GM12878 (cell line): ENCODE measurements around the gene SRSF3. TPM values are rescaled to one million over a fixed set of nuclear protein-coding genes. Genes with fewer than 3 reads are reported as not detected.

ENCODE experiments used
- ATAC-seq: fragments of 200-7000 bp; cut with Tn5 transposase; 3 replicates; pipeline ENCODE4 v1.9.1; 2020; ENCODE audit warnings: mild to moderate bottlenecking, moderate library complexity
- BruUV-seq: library from RNA; stranded (reverse); fragments of 400-500 nt; replicated peaks from 2 replicates; lab custom pipeline; 2021; lab: Mats Ljungman, UMichigan
- CTCF ChIA-PET: fragments of 300-600 bp; sonication (Branson Sonifier 250); formaldehyde crosslinking; extraction: SDS; loops from one replicate; lab custom pipeline; 2021; ENCODE audit warnings: inconsistent platforms; lab: Yijun Ruan, JAX
- POLR2A ChIA-PET: fragments of 350-600 bp; formaldehyde crosslinking; extraction: SDS; loops from one replicate; lab custom pipeline; 2021; ENCODE audit warnings: inconsistent platforms; lab: Charles Lee
- RAD21 ChIA-PET: fragments of 300-600 bp; sonication (Branson Sonifier 250); formaldehyde crosslinking; loops from one replicate; lab custom pipeline; 2023; ENCODE audit warnings: antibody characterized with exemption; ENCODE audit not compliant: unreplicated experiment; lab: Charles Lee
- SMC1A ChIA-PET: fragments of 300-600 bp; sonication (Branson Sonifier 250); formaldehyde crosslinking; loops from one replicate; lab custom pipeline; 2023; ENCODE audit not compliant: unreplicated experiment, uncharacterized antibody; lab: Charles Lee
- DNase-seq: peaks from one replicate; pipeline ENCODE4 v3.0.0-alpha.2; 2011; ENCODE audit warnings: low read depth, low spot score
- FAIRE-seq: peaks from 3 replicates; lab custom pipeline; 2011; peaks lifted over from hg19 to GRCh38; lab: Jason Lieb, UNC
- H2AFZ ChIP-seq: 2 replicates; pipeline ENCODE4 v1.6.0; 2011; ENCODE audit warnings: low read depth, low read length, control low read depth; ENCODE audit not compliant: control insufficient read depth
- H3K27ac ChIP-seq: 2 replicates; pipeline ENCODE4 v1.5.1; 2011; ENCODE audit warnings: control low read depth; ENCODE audit not compliant: control insufficient read depth, insufficient read depth
- H3K27me3 ChIP-seq, 2 experiments: replicated peaks in 1 of 2; 2 replicates each; pipeline versions ENCODE4 v1.6.0 to v1.6.1; 2011; ENCODE audit warnings: low read length in 1 of 2; ENCODE audit not compliant: control insufficient read depth in 2 of 2, insufficient read depth in 2 of 2
- H3K36me3 ChIP-seq, 2 experiments: 2 replicates each; pipeline ENCODE4 v1.5.1; 2011; ENCODE audit warnings: low read length in 1 of 2; ENCODE audit not compliant: control insufficient read depth in 2 of 2, insufficient read depth in 2 of 2
- H3K4me1 ChIP-seq: 2 replicates; pipeline ENCODE4 v1.6.1; 2011; ENCODE audit warnings: mild to moderate bottlenecking, low read length, moderate library complexity, mixed read lengths; ENCODE audit not compliant: control insufficient read depth, insufficient read depth
- H3K4me2 ChIP-seq: 2 replicates; pipeline ENCODE4 v1.6.0; 2011; ENCODE audit warnings: control low read depth; ENCODE audit not compliant: control insufficient read depth, insufficient read depth
- H3K4me3 ChIP-seq: fragments of 200-600 bp; sonication (generic); 2 replicates; pipeline ENCODE4 v1.5.1; 2016
- H3K79me2 ChIP-seq: 2 replicates; pipeline ENCODE4 v1.6.0; 2011; ENCODE audit warnings: low read length; ENCODE audit not compliant: control insufficient read depth, insufficient read depth
- H3K9ac ChIP-seq: 2 replicates; pipeline ENCODE4 v1.8.0; 2011; ENCODE audit warnings: low read length, control low read depth, mixed read lengths; ENCODE audit not compliant: control insufficient read depth, insufficient read depth
- H3K9me3 ChIP-seq: replicated peaks from 3 replicates; pipeline ENCODE4 v1.5.1; 2011; ENCODE audit warnings: mild to moderate bottlenecking, low read length; ENCODE audit not compliant: control insufficient read depth, insufficient read depth
- H4K20me1 ChIP-seq: 2 replicates; pipeline ENCODE4 v1.6.0; 2011; ENCODE audit not compliant: control insufficient read depth, insufficient read depth
- BCLAF1 ChIP-seq: fragments of 450-650 bp; IDR thresholded peaks from 2 replicates; pipeline ENCODE4 v1.6.1; 2017; ENCODE audit warnings: antibody characterized with exemption, mild to moderate bottlenecking, moderate library complexity
- ESRRA ChIP-seq: IDR thresholded peaks from 2 replicates; pipeline ENCODE4 v1.6.1; 2012; ENCODE audit warnings: mild to moderate bottlenecking, low read length, improper control_type of control experiment
- HCFC1 ChIP-seq: fragments of 150-350 bp; IDR thresholded peaks from 2 replicates; pipeline ENCODE4 v1.6.1; 2014; ENCODE audit warnings: low read length
- LARP7 ChIP-seq: fragments of 450-650 bp; IDR thresholded peaks from 2 replicates; pipeline ENCODE4 v1.6.1; 2017; ENCODE audit warnings: mild to moderate bottlenecking
- MEF2B ChIP-seq: fragments of 450-650 bp; IDR thresholded peaks from 2 replicates; pipeline ENCODE4 v1.6.1; 2018; ENCODE audit warnings: mild to moderate bottlenecking, moderate library complexity; ENCODE audit not compliant: partially characterized antibody, poor library complexity, severe bottlenecking
- NFYB ChIP-seq: IDR thresholded peaks from 2 replicates; pipeline ENCODE4 v1.6.1; 2011; ENCODE audit warnings: low read depth, mild to moderate bottlenecking, low read length, improper control_type of control experiment, moderate library complexity; ENCODE audit not compliant: insufficient read depth
- PAX5 ChIP-seq: IDR thresholded peaks from 2 replicates; pipeline ENCODE4 v1.6.1; 2011; ENCODE audit warnings: low read depth, low read length, borderline replicate concordance
- PML ChIP-seq: IDR thresholded peaks from 2 replicates; pipeline ENCODE4 v1.6.1; 2012; ENCODE audit warnings: low read length, inconsistent platforms
- SPI1 ChIP-seq: IDR thresholded peaks from 2 replicates; pipeline ENCODE4 v1.6.1; 2011; ENCODE audit warnings: low read depth, mild to moderate bottlenecking, low read length, moderate library complexity, borderline replicate concordance; ENCODE audit not compliant: insufficient read depth
- TARDBP ChIP-seq: IDR thresholded peaks from 2 replicates; pipeline ENCODE4 v1.6.1; 2016; ENCODE audit warnings: borderline replicate concordance
- WGBS: methylation state at CpG from one replicate; pipeline ENCODE4 v1.1.6; 2016; ENCODE audit warnings: low lambda C conversion rate; ENCODE audit not compliant: insufficient replicate concordance, insufficient coverage; ENCODE audit errors: missing lambda C conversion rate; 5-methylcytosine and 5-hydroxymethylcytosine counted together
- in situ Hi-C: fragments of 300-500 bp; cut with MboI; formaldehyde crosslinking; loops from 9 replicates; pipeline ENCODE4 v1.14.3; 2018; ENCODE audit warnings: mixed read lengths
- intact Hi-C: fragments of 100-400 bp; cut with micrococcal nuclease; formaldehyde crosslinking; loops from one replicate; pipeline ENCODE4 v1.14.2; 2022; ENCODE audit not compliant: unreplicated experiment
- polyA plus RNA-seq, 11 experiments: library from polyadenylated mRNA; depleted of rRNA in 4 of 11; unstranded in 6 of 11; stranded (reverse) in 5 of 11; fragments of >200 nt; fragmentation: Nextera tagmentation in 4 of 11; fragmentation: Illumina TruSeq in 1 of 11; extraction: Ambion mirVana in 4 of 11; extraction: Trizol in 1 of 11; gene quantifications; 1 replicate in 1 of 11; 2 replicates in 10 of 11; pipeline versions ENCODE4 v1.2.1 to v1.2.3, GENCODE V29; 2011 to 2016; ENCODE audit warnings: inconsistent platforms in 2 of 11, missing spikeins in 2 of 11, low read depth in 1 of 11
- total RNA-seq, 4 experiments: library from RNA; depleted of rRNA in 3 of 4; stranded (reverse); fragments of >200 nt in 3 of 4; fragmentation: Illumina TruSeq in 1 of 4; extraction: Trizol in 1 of 4; gene quantifications; 2 replicates each; pipeline versions ENCODE4 v1.2.1 to v1.2.3, GENCODE V29; 2013 to 2021
- TF ChIP-seq, protein P1 (sequence below): fragments of 450-650 bp; IDR thresholded peaks from 2 replicates; pipeline ENCODE4 v1.6.1; 2017; ENCODE audit warnings: mild to moderate bottlenecking, moderate library complexity

The SRSF3 gene
- total and polyA plus RNA-seq, 10 of the 15 experiments (the other 5 are each of a cell fraction or from before 2014, with no cell fraction given): 195 to 1,377 (median 493) TPM

GRCh38 chr6:36550473-36551000, 43.6 kb upstream of the SRSF3 start:
- no TSS peak for BruUV-seq
- Histone ChIP-seq H3K27me3 (no peaks in the 10 kb centered on the region), H3K36me3 (no peaks in the 10 kb centered on the region), H3K27ac (no peak overlapping the region), H3K79me2 (peaks cover 17% of the 10 kb centered on the region), H3K4me1 (peaks cover 7% of the 10 kb centered on the region; the same call in 1 of the 2 replicates), H2AFZ (no peak overlapping the region), H4K20me1 (no peaks in the 10 kb centered on the region), H3K9me3 (no peaks in the 10 kb centered on the region), H3K9ac (no peak overlapping the region), H3K4me2 (no peak overlapping the region), H3K4me3 (no peak overlapping the region)
- ATAC-seq: no peak
- 50% methylated on average over 1 of the region's 1 CpG for WGBS
- POLR2A ChIA-PET: no interaction called here
- no peak for DNase-seq
- SMC1A ChIA-PET: interaction anchor here (0.5 to 1.3 kb wide), 3 partner anchors 9 to 110 kb away, joined by 3 to 7 read pairs (median 3); no protein-coding TSS in a partner anchor
- TF ChIP-seq HCFC1: no peak
- peak; percentile 63; the same call in 1 of the 2 replicates for TF ChIP-seq PAX5
- TF ChIP-seq MEF2B: peak; percentile 39
- RAD21 ChIA-PET: no interaction called here
- no peak for FAIRE-seq
- intact Hi-C loops (no loop called here), in situ Hi-C loops (no loop called here)
- CTCF ChIA-PET: interaction anchor here (0.8 to 1.1 kb wide), 2 partner anchors 9 to 29 kb away, joined by 3 read pairs; no protein-coding TSS in a partner anchor

GRCh38 chr6:36555750-36556252, 38.4 kb upstream of the SRSF3 start:
- Histone ChIP-seq H2AFZ (no peak overlapping the region), H3K9ac (no peak overlapping the region), H3K4me3 (no peak overlapping the region), H3K4me1 (no peaks in the 10 kb centered on the region), H3K9me3 (no peaks in the 10 kb centered on the region), H3K36me3 (no peaks in the 10 kb centered on the region), H4K20me1 (no peaks in the 10 kb centered on the region), H3K79me2 (no peaks in the 10 kb centered on the region), H3K4me2 (no peak overlapping the region), H3K27me3 (no peaks in the 10 kb centered on the region), H3K27ac (no peak overlapping the region)
- intact Hi-C loops (no loop called here), in situ Hi-C loops (no loop called here)
- no peak for FAIRE-seq
- ChIA-PET CTCF (no interaction called here), SMC1A (interaction anchor here (0.9 kb wide), 1 partner anchor 10 kb away, joined by 3 read pairs; no protein-coding TSS in a partner anchor), RAD21 (no interaction called here), POLR2A (no interaction called here)
- no peak for ATAC-seq
- no peak for DNase-seq
- 0% methylated on average over 1 of the region's 1 CpG for WGBS
- BruUV-seq: no TSS peak
- TF ChIP-seq SPI1: no peak
- no peak for TF ChIP-seq LARP7
- TF ChIP-seq TARDBP: no peak
- TF ChIP-seq NFYB: no peak
- no peak for TF ChIP-seq ESRRA
- no peak for TF ChIP-seq BCLAF1
- TF ChIP-seq, protein P1, sequence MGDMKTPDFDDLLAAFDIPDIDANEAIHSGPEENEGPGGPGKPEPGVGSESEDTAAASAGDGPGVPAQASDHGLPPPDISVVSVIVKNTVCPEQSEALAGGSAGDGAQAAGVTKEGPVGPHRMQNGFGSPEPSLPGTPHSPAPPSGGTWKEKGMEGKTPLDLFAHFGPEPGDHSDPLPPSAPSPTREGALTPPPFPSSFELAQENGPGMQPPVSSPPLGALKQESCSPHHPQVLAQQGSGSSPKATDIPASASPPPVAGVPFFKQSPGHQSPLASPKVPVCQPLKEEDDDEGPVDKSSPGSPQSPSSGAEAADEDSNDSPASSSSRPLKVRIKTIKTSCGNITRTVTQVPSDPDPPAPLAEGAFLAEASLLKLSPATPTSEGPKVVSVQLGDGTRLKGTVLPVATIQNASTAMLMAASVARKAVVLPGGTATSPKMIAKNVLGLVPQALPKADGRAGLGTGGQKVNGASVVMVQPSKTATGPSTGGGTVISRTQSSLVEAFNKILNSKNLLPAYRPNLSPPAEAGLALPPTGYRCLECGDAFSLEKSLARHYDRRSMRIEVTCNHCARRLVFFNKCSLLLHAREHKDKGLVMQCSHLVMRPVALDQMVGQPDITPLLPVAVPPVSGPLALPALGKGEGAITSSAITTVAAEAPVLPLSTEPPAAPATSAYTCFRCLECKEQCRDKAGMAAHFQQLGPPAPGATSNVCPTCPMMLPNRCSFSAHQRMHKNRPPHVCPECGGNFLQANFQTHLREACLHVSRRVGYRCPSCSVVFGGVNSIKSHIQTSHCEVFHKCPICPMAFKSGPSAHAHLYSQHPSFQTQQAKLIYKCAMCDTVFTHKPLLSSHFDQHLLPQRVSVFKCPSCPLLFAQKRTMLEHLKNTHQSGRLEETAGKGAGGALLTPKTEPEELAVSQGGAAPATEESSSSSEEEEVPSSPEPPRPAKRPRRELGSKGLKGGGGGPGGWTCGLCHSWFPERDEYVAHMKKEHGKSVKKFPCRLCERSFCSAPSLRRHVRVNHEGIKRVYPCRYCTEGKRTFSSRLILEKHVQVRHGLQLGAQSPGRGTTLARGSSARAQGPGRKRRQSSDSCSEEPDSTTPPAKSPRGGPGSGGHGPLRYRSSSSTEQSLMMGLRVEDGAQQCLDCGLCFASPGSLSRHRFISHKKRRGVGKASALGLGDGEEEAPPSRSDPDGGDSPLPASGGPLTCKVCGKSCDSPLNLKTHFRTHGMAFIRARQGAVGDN: no peak
- TF ChIP-seq PML: no peak
